ENCODE measurements around the gene ZNF483.

GRCh38 chr9:111542497-111543254 is 17.7 kb downstream of the ZNF483 start:
- no peak for TF ChIP-seq CTCF (IDR thresholded peaks at IDR 0.05)
- TF ChIP-seq POLR2A (IDR thresholded peaks at IDR 0.05): no peak

Measured in esophagus squamous epithelium (tissue), 4 donors.